NT2/D1 (cell line): Measurements from ENCODE around the gene CPNE5.

Experiments used
- SUZ12 ChIP-seq: IDR thresholded peaks from 2 replicates; pipeline ENCODE4 v1.6.1; 2011; ENCODE audit not compliant: insufficient read length, insufficient read depth; ENCODE audit errors: extremely low read depth
- YY1 ChIP-seq: IDR thresholded peaks from 2 replicates; pipeline ENCODE4 v1.6.1; 2011; ENCODE audit not compliant: insufficient read length, insufficient read depth
- ZNF274 ChIP-seq: IDR thresholded peaks from 2 replicates; pipeline ENCODE4 v1.6.1; 2011; ENCODE audit warnings: mild to moderate bottlenecking, low read depth, low read length

GRCh38 chr6:36757206-36757605, 82.0 kb downstream of the CPNE5 start:
- TF ChIP-seq ZNF274 (no peak), SUZ12 (no peak), YY1 (no peak)
